ENCODE results near the gene ANXA5.

The ANXA5 gene

DNA sequence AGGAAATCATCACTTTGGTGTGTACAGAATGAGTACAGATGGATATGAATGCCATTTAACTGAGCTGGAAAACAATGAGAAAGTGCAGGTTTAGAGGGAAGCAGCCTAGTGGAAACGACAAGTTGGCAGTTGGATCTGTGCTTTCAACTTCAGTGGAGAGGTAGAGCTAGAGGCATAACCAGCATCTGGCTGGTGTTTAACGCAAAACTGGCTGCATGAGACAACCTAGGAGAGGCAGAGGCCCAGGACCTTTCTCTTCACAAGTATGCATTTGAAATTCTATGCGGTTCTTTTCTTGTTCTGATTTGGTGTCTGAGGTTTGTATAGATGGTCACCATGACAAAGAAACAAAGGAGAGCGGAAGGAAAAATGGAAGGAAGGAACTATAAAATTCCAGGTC, 63.1 kb downstream of the ANXA5 start:
- FAIRE-seq, result no peak

GRCh38 chr4:121632636-121633035, 64.1 kb downstream of the ANXA5 start:
- FAIRE-seq, result no peak

Measured in islet of Langerhans (tissue), 1 donor.